T-helper 1 cell treated with Interleukin-12 subunit alpha and Interleukin-12 subunit beta and Interleukin-4 antibody, amounts not matched to agents 30 μg/mL and 1 μg/mL, for 36 hours (primary cell): Measurements from ENCODE around the gene APAF1.
"Not testable (repeated sequence)": the region's sequence is repeated elsewhere in the genome, so short reads cannot be mapped to it uniquely, and the experiment has no call there.

Source experiments
- H3K27ac Mint-ChIP-seq: one replicate; pipeline ENCODE4 v1.8.0; 2021; ENCODE audit warnings: mild to moderate bottlenecking, mixed read lengths
- H3K27me3 Mint-ChIP-seq: one replicate; pipeline ENCODE4 v1.8.0; 2021; ENCODE audit warnings: low read depth, mixed read lengths
- H3K36me3 Mint-ChIP-seq: one replicate; pipeline ENCODE4 v1.8.0; 2021; ENCODE audit warnings: low read depth, mixed read lengths
- H3K4me1 Mint-ChIP-seq: one replicate; pipeline ENCODE4 v1.8.0; 2021; ENCODE audit warnings: low read depth, mixed read lengths
- H3K4me3 Mint-ChIP-seq: one replicate; pipeline ENCODE4 v1.8.0; 2021; ENCODE audit warnings: mild to moderate bottlenecking, moderate library complexity, mixed read lengths
- H3K9me3 Mint-ChIP-seq: one replicate; pipeline ENCODE4 v1.8.0; 2021; ENCODE audit warnings: mixed read lengths

Gene APAF1, protein sequence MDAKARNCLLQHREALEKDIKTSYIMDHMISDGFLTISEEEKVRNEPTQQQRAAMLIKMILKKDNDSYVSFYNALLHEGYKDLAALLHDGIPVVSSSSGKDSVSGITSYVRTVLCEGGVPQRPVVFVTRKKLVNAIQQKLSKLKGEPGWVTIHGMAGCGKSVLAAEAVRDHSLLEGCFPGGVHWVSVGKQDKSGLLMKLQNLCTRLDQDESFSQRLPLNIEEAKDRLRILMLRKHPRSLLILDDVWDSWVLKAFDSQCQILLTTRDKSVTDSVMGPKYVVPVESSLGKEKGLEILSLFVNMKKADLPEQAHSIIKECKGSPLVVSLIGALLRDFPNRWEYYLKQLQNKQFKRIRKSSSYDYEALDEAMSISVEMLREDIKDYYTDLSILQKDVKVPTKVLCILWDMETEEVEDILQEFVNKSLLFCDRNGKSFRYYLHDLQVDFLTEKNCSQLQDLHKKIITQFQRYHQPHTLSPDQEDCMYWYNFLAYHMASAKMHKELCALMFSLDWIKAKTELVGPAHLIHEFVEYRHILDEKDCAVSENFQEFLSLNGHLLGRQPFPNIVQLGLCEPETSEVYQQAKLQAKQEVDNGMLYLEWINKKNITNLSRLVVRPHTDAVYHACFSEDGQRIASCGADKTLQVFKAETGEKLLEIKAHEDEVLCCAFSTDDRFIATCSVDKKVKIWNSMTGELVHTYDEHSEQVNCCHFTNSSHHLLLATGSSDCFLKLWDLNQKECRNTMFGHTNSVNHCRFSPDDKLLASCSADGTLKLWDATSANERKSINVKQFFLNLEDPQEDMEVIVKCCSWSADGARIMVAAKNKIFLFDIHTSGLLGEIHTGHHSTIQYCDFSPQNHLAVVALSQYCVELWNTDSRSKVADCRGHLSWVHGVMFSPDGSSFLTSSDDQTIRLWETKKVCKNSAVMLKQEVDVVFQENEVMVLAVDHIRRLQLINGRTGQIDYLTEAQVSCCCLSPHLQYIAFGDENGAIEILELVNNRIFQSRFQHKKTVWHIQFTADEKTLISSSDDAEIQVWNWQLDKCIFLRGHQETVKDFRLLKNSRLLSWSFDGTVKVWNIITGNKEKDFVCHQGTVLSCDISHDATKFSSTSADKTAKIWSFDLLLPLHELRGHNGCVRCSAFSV (N-terminal part only)

GRCh38 chr12:98644712-98645571 is at the start of gene APAF1, which contains the start of gene IKBIP:
TSS of gene APAF1 (plus strand) at chr12:98645290. CDS start at chr12:98648360, 3,070 bp downstream.
TSS of gene IKBIP (minus strand) at chr12:98644788. CDS start at chr12:98644701, 87 bp downstream.
- Mint-ChIP-seq H3K27ac (peak within 1 kb of the TSS; percentile 95), H3K27me3 (no peaks in the 10 kb centered on the region), H3K4me1 (peaks cover 18% of the 10 kb centered on the region), H3K36me3 (peaks cover 18% of the 10 kb centered on the region), H3K4me3 (peak within 1 kb of the TSS; percentile 96), H3K9me3 (no peaks in the 10 kb centered on the region)

DNA sequence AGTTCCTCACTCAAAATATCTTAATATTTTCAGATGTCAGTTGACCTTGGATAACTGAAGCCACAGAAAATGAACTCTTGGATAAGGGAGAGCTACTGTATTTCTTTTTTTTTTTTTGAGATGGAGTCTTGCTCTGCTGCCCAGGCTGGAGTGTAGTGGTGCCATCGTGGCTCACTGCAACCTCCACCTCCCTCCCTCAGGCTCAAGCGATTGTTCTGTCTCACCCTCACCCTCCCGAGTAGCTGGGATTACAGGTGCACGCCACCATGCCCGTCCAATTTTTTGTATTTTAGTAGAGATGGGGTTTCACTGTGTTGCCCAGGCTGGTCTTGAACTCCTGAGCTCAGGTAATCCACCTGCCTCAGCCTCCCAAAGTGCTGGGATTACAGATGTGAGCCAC is 47.8 kb upstream of the APAF1 start:
- Mint-ChIP-seq H3K4me1 (peaks cover 26% of the 10 kb centered on the region), H3K36me3 (peaks cover 25% of the 10 kb centered on the region)
- not testable (repeated sequence) for H3K27me3 Mint-ChIP-seq, H3K9me3 Mint-ChIP-seq, H3K4me3 Mint-ChIP-seq, H3K27ac Mint-ChIP-seq

GRCh38 chr12:98601924-98602323 is 43.2 kb upstream of the APAF1 start:
- Mint-ChIP-seq H3K27ac (no peak overlapping the region), H3K36me3 (peaks cover 26% of the 10 kb centered on the region), H3K4me3 (no peak overlapping the region)

DNA sequence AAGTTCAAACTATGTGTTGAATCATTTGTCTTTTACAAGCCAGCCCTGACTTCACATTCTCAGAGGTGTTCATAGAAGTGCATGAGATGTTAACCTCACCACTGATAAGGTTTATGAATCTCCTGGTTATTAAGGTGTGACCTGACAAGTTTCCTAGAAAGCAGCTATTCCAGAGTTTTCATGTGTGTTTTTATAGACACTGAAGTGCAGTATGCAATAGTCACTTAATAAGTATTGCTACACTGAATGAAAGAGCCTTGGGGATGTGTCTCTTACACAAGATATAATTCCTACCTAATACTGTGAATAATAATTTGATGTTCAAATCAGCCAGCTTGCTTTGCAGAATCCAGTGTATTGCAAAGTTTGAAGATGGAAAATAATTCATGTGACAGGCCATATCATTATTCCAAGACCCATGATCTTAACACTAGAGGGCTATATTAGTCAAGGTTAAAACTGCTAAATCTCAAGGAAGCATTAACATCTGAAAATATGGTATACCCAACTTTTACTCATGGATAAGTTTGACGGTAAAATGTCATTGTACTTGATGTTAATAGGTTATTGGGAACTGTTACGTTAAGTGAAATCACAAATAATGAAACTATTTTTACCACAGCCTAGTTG is 38.6 kb upstream of the APAF1 start:
- Mint-ChIP-seq H3K36me3 (peaks cover 14% of the 10 kb centered on the region), H3K4me1 (peaks cover 2% of the 10 kb centered on the region), H3K9me3 (no peaks in the 10 kb centered on the region), H3K27me3 (no peaks in the 10 kb centered on the region), H3K4me3 (no peak overlapping the region), H3K27ac (no peak overlapping the region)

More at GRCh38 chr12:98601924-98602323, 43.2 kb upstream of the APAF1 start:
- Mint-ChIP-seq H3K9me3 (no peaks in the 10 kb centered on the region), H3K4me1 (peaks cover 1% of the 10 kb centered on the region), H3K27me3 (no peaks in the 10 kb centered on the region)

- Mint-ChIP-seq H3K27ac (no peak overlapping the region), H3K27me3 (no peaks in the 10 kb centered on the region), H3K9me3 (no peaks in the 10 kb centered on the region), H3K36me3 (no peaks in the 10 kb centered on the region), H3K4me1 (peaks cover 6% of the 10 kb centered on the region), H3K4me3 (no peak overlapping the region)
These were observed 34.5 kb upstream of the APAF1 start for GRCh38 chr12:98610596-98610995.

DNA sequence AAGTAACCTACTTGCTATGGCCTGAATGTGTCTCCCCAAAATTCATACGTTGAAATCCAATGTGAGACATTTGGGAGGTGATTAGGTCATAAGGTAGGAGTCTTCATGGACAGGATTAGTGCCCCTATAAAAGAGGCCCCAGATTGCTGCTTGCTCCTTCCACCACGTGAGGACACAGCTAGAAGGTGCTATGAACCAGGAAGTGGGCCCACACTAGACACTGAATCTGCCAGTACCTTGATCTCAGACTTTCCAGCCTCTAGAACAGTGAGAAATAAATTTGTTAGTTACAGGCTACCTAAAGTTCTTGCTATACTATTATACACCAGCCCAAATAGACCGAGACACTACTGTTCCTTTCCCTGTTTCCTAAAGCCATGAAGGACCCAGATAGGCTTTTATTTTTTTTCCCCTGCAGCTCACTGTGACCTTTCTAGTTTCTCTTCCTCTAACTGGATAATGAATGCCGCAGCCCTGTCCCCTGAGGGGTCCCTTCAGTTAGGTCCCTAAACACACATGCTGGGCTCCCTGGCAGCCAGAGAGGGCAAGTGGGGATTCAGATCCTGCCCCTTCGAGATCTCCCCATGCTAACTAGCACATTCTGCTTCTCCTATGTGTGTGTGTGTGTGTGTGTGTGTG is 32.3 kb upstream of the APAF1 start:
- H3K27ac Mint-ChIP-seq = peak overlapping the region; percentile 64
- H3K9me3 Mint-ChIP-seq = no peaks in the 10 kb centered on the region
- H3K36me3 Mint-ChIP-seq = peaks cover 2% of the 10 kb centered on the region
- no peaks in the 10 kb centered on the region for H3K27me3 Mint-ChIP-seq
- H3K4me1 Mint-ChIP-seq = peaks cover 4% of the 10 kb centered on the region
- no peak overlapping the region for H3K4me3 Mint-ChIP-seq

GRCh38 chr12:98618952-98619351 is 26.1 kb upstream of the APAF1 start:
- H3K27ac Mint-ChIP-seq = no peak overlapping the region
- H3K9me3 Mint-ChIP-seq = no peaks in the 10 kb centered on the region
- H3K27me3 Mint-ChIP-seq = no peaks in the 10 kb centered on the region
- H3K36me3 Mint-ChIP-seq = peaks cover 2% of the 10 kb centered on the region
- H3K4me1 Mint-ChIP-seq = no peaks in the 10 kb centered on the region
- H3K4me3 Mint-ChIP-seq = no peak overlapping the region

- Mint-ChIP-seq H3K36me3 (peaks cover 10% of the 10 kb centered on the region), H3K9me3 (no peaks in the 10 kb centered on the region), H3K27ac (no peak overlapping the region), H3K4me1 (peaks cover 14% of the 10 kb centered on the region), H3K27me3 (no peaks in the 10 kb centered on the region), H3K4me3 (no peak overlapping the region)
These were observed 9.3 kb upstream of the APAF1 start for GRCh38 chr12:98635657-98636323.

- Mint-ChIP-seq H3K27me3 (no peaks in the 10 kb centered on the region), H3K4me1 (peaks cover 16% of the 10 kb centered on the region), H3K36me3 (peaks cover 11% of the 10 kb centered on the region), H3K9me3 (no peaks in the 10 kb centered on the region), H3K27ac (no peak overlapping the region), H3K4me3 (no peak overlapping the region)
These were observed 8.0 kb upstream of the APAF1 start for GRCh38 chr12:98637068-98637467.

DNA sequence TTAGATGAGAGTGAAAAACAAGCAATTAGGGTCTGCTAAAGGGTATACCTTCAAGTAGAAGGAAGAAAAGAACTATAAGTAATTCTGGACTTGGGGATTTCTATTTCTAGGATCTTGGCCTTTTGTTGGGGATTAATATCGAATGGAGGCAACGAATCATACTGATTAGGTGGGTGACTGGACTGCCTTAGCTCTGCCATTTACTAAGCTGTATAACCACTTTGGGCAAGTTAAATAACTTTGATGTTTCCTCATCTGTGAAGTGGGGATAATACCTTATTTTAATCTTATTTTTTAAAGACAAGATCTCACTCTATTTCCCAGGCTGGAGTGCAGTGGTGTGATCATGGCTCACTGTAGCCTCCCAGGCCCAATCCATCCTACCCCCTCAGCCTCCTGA is 7.1 kb upstream of the APAF1 start:
- Mint-ChIP-seq H3K4me1 (peaks cover 18% of the 10 kb centered on the region), H3K27ac (no peak overlapping the region), H3K27me3 (no peaks in the 10 kb centered on the region), H3K36me3 (peaks cover 7% of the 10 kb centered on the region), H3K9me3 (no peaks in the 10 kb centered on the region), H3K4me3 (no peak overlapping the region)

GRCh38 chr12:98639491-98639890 is 5.6 kb upstream of the APAF1 start:
- Mint-ChIP-seq H3K27ac (no peak overlapping the region), H3K36me3 (peaks cover 6% of the 10 kb centered on the region), H3K4me3 (no peak overlapping the region), H3K9me3 (no peaks in the 10 kb centered on the region), H3K4me1 (peaks cover 19% of the 10 kb centered on the region), H3K27me3 (no peaks in the 10 kb centered on the region)

DNA sequence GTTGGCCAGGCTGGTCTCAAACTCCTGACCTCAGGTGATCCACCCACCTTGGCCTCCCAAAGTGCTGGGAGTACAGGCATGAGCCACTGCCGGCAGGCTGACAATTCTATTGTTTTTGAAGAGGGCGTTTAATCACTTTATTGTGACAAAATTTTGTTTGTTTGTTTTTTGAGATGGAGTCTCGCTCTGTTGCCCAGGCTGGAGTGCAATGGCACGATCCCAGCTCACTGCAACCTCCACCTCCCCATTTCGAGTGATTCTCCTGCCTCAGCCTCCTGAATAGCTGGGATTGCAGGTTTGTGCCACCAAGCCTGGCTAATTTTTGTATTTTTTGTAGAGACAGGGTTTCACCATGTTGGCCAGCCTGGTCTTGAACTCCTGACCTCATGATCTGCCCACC is 2.3 kb upstream of the APAF1 start:
- peak overlapping the region; percentile 96 for H3K4me3 Mint-ChIP-seq
- not testable (repeated sequence) for H3K27me3 Mint-ChIP-seq, H3K9me3 Mint-ChIP-seq, H3K36me3 Mint-ChIP-seq, H3K27ac Mint-ChIP-seq
- H3K4me1 Mint-ChIP-seq = peaks cover 22% of the 10 kb centered on the region

DNA sequence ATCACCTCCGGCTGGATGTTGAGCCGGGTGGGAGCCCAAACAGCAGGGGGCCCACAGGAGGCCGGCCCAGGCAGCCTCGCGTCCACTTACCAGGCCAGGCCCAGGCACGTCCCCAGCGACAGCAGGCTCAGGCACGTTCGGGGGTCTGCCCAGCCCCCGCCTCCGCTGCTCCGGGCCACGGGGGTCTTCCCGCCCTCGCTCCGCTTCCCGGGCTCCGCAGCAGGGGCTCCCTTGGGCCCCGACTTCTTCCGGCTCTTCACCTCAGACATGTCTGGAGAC is 718 bp upstream of the APAF1 start:
- H3K4me3 Mint-ChIP-seq = peak overlapping the region; percentile 96
- peak overlapping the region; percentile 95 for H3K27ac Mint-ChIP-seq
- no peaks in the 10 kb centered on the region for H3K27me3 Mint-ChIP-seq
- peaks cover 13% of the 10 kb centered on the region for H3K36me3 Mint-ChIP-seq
- peaks cover 18% of the 10 kb centered on the region for H3K4me1 Mint-ChIP-seq
- no peaks in the 10 kb centered on the region for H3K9me3 Mint-ChIP-seq
